H9 (cell line): ENCODE data around the gene UBAC1. TPM values are rescaled to one million over a fixed set of nuclear protein-coding genes. Genes with fewer than 3 reads are reported as not detected.

Experiments used
- DNase-seq: peaks from one replicate; pipeline ENCODE4 v3.0.0-alpha.2; 2017
- H2AFZ ChIP-seq: one replicate; pipeline ENCODE4 v1.6.1; 2013; ENCODE audit warnings: mild to moderate bottlenecking, low read length, control low read depth, moderate library complexity
- H2AK5ac ChIP-seq: 2 replicates; pipeline ENCODE4 v1.6.1; 2013; ENCODE audit warnings: low read length, control low read depth, mixed read lengths; ENCODE audit not compliant: insufficient read length
- H2BK120ac ChIP-seq: one replicate; pipeline ENCODE4 v1.6.1; 2013; ENCODE audit warnings: low read depth, mild to moderate bottlenecking, low read length, control low read depth, inconsistent platforms; ENCODE audit not compliant: poor library complexity, severe bottlenecking
- H2BK12ac ChIP-seq: 2 replicates; pipeline ENCODE4 v1.6.1; 2013; ENCODE audit warnings: low read length, control low read depth, mixed read lengths, low read depth; ENCODE audit not compliant: insufficient read length
- H2BK15ac ChIP-seq: 2 replicates; pipeline ENCODE4 v1.6.1; 2013; ENCODE audit warnings: low read depth, low read length, control low read depth
- H2BK20ac ChIP-seq: one replicate; pipeline ENCODE4 v1.6.1; 2013; ENCODE audit warnings: low read depth, mild to moderate bottlenecking, low read length, control low read depth, inconsistent platforms; ENCODE audit not compliant: poor library complexity, severe bottlenecking
- H2BK5ac ChIP-seq: 2 replicates; pipeline ENCODE4 v1.6.1; 2013; ENCODE audit warnings: low read length, control low read depth, mixed read lengths; ENCODE audit not compliant: insufficient read length
- H3K14ac ChIP-seq: 2 replicates; pipeline ENCODE4 v1.6.1; 2013; ENCODE audit warnings: low read length, control low read depth; ENCODE audit not compliant: insufficient read depth
- H3K18ac ChIP-seq: 2 replicates; pipeline ENCODE4 v1.6.1; 2013; ENCODE audit warnings: low read depth, mild to moderate bottlenecking, mixed read lengths, low read length, control low read depth; ENCODE audit not compliant: insufficient read length
- H3K23ac ChIP-seq: 2 replicates; pipeline ENCODE4 v1.6.1; 2013; ENCODE audit warnings: low read length, control low read depth, mixed read lengths, low read depth; ENCODE audit not compliant: insufficient read length
- H3K23me2 ChIP-seq: 2 replicates; pipeline ENCODE4 v1.6.1; 2013; ENCODE audit warnings: low read depth, mild to moderate bottlenecking, mixed read lengths, low read length, control low read depth; ENCODE audit not compliant: insufficient read length, poor library complexity, severe bottlenecking
- H3K27ac ChIP-seq: 2 replicates; pipeline ENCODE4 v1.5.1; 2013; ENCODE audit warnings: low read length, control low read depth, mixed read lengths, low read depth; ENCODE audit not compliant: insufficient read length
- H3K27me3 ChIP-seq: 2 replicates; pipeline ENCODE4 v1.6.1; 2013; ENCODE audit warnings: low read length, control low read depth, inconsistent platforms; ENCODE audit not compliant: insufficient read depth
- H3K4ac ChIP-seq: 2 replicates; pipeline ENCODE4 v1.6.1; 2013; ENCODE audit warnings: low read depth, mild to moderate bottlenecking, control low read depth, inconsistent platforms, low read length, moderate library complexity
- H3K4me1 ChIP-seq: 2 replicates; pipeline ENCODE4 v1.6.1; 2013; ENCODE audit warnings: low read length, control low read depth, inconsistent platforms; ENCODE audit not compliant: insufficient read depth
- H3K4me2 ChIP-seq: 2 replicates; pipeline ENCODE4 v1.6.1; 2013; ENCODE audit warnings: low read length, control low read depth, mixed read lengths; ENCODE audit not compliant: insufficient read length, insufficient read depth
- H3K56ac ChIP-seq: 2 replicates; pipeline ENCODE4 v1.6.1; 2013; ENCODE audit warnings: low read depth, mild to moderate bottlenecking, mixed read lengths, low read length, control low read depth; ENCODE audit not compliant: insufficient read length
- H3K79me1 ChIP-seq: 2 replicates; pipeline ENCODE4 v1.6.1; 2013; ENCODE audit warnings: low read depth, mild to moderate bottlenecking, moderate library complexity, low read length, control low read depth, inconsistent platforms; ENCODE audit not compliant: insufficient read depth, poor library complexity, severe bottlenecking
- H3K79me2 ChIP-seq: 2 replicates; pipeline ENCODE4 v1.6.1; 2013; ENCODE audit warnings: low read length, control low read depth, inconsistent platforms; ENCODE audit not compliant: insufficient read depth
- H3K9ac ChIP-seq: 2 replicates; pipeline ENCODE4 v1.6.1; 2013; ENCODE audit warnings: low read length, control low read depth, mixed read lengths; ENCODE audit not compliant: insufficient read length; ENCODE audit errors: extremely low read depth
- H3K9me3 ChIP-seq: one replicate; pipeline ENCODE4 v1.6.1; 2013; ENCODE audit warnings: low read depth, low read length, inconsistent platforms; ENCODE audit not compliant: control insufficient read depth
- H3T11ph ChIP-seq: one replicate; pipeline ENCODE4 v1.6.1; 2013; ENCODE audit warnings: mild to moderate bottlenecking, low read length, control low read depth, inconsistent platforms
- H4K20me1 ChIP-seq: one replicate; pipeline ENCODE4 v1.6.1; 2013; ENCODE audit not compliant: control insufficient read depth, insufficient read length, insufficient read depth
- H4K5ac ChIP-seq: 2 replicates; pipeline ENCODE4 v1.6.1; 2013; ENCODE audit warnings: low read depth, mild to moderate bottlenecking, mixed read lengths, low read length, control low read depth; ENCODE audit not compliant: insufficient read length
- H4K8ac ChIP-seq: replicated peaks from 2 replicates; pipeline ENCODE4 v1.6.1; 2013; ENCODE audit warnings: low read length, control low read depth, mixed read lengths, low read depth; ENCODE audit not compliant: insufficient read length
- H4K91ac ChIP-seq: 2 replicates; pipeline ENCODE4 v1.6.1; 2013; ENCODE audit warnings: low read depth, mild to moderate bottlenecking, moderate library complexity, mixed read lengths, low read length, control low read depth; ENCODE audit not compliant: insufficient read length
- H3K27ac Mint-ChIP-seq, 3 experiments: 2 replicates in 2 of 3; 3 replicates in 1 of 3; pipeline ENCODE4 v1.8.0; 2020 to 2021; ENCODE audit warnings: mixed read lengths in 3 of 3, mild to moderate bottlenecking in 1 of 3, moderate library complexity in 1 of 3
- H3K27me3 Mint-ChIP-seq: 2 replicates; pipeline ENCODE4 v1.8.0; 2021; ENCODE audit warnings: low read depth, mild to moderate bottlenecking, moderate library complexity, mixed read lengths
- H3K36me3 Mint-ChIP-seq, 3 experiments: 2 replicates in 2 of 3; 3 replicates in 1 of 3; pipeline ENCODE4 v1.8.0; 2020 to 2021; ENCODE audit warnings: low read depth in 3 of 3, mixed read lengths in 3 of 3; ENCODE audit not compliant: insufficient read depth in 1 of 3
- H3K4me1 Mint-ChIP-seq, 2 experiments: 2 replicates each; pipeline ENCODE4 v1.8.0; 2020; ENCODE audit warnings: mixed read lengths in 2 of 2
- H3K4me3 Mint-ChIP-seq, 2 experiments: 2 replicates in 1 of 2; 3 replicates in 1 of 2; pipeline ENCODE4 v1.8.0; 2020 to 2021; ENCODE audit warnings: mild to moderate bottlenecking in 2 of 2, mixed read lengths in 2 of 2, moderate library complexity in 1 of 2
- H3K9me3 Mint-ChIP-seq, 2 experiments: 2 replicates in 1 of 2; 3 replicates in 1 of 2; pipeline ENCODE4 v1.8.0; 2020; ENCODE audit warnings: mild to moderate bottlenecking in 2 of 2, mixed read lengths in 2 of 2, moderate library complexity in 1 of 2
- WGBS: extraction: QIAGEN DNeasy Blood & Tissue Kit; methylation state at CpG from one replicate; pipeline ENCODE4 v1.1.7; 2013; ENCODE audit warnings: missing lambda C conversion rate, low lambda C conversion rate, mixed read lengths; ENCODE audit not compliant: insufficient read length; ENCODE audit errors: extremely low coverage; 5-methylcytosine and 5-hydroxymethylcytosine counted together
- total RNA-seq: library from RNA; stranded (reverse); gene quantifications from 2 replicates; pipeline ENCODE4 v1.2.1, GENCODE V29; 2021
- TF ChIP-seq, protein P1 (sequence below): fragments of 200-600 bp; sonication (generic); conservative IDR thresholded peaks from 3 replicates; pipeline ENCODE4 v1.8.0; 2021; ENCODE audit warnings: antibody characterized with exemption, mild to moderate bottlenecking

UBAC1 gene
- total RNA-seq, 1 experiment from 2014 or later = 47.5 TPM

DNA sequence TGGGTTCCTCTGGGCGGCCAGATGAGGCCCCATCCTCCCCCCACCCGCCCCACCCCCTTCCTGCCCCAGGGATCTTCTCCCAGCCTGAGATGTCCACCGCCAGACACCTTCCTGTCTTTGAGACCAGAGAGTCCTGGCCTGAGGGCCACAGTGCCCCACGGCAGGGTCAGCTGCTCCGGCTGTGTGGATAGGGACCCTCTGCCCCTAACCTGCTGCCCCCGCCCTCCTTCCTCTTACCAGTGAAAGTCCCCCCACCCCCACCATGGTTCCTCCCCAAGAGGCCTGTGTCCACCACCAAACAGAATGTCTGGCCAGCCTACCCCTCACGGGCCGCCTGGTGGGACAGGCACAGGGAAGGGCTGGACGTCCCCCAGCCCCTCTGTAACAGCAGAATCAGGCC is 43.0 kb upstream of the UBAC1 start:
- H4K5ac ChIP-seq = no peak overlapping the region
- DNase-seq = no peak
- H3K18ac ChIP-seq = peak overlapping the region; percentile 68
- WGBS = no CpG with 5 or more reads among the region's 9 CpGs
- no peak overlapping the region for H2BK15ac ChIP-seq
- H2AFZ ChIP-seq = no peak overlapping the region
- no peak overlapping the region for H3K4me2 ChIP-seq
- no peaks in the 10 kb centered on the region for H3K79me2 ChIP-seq
- no peak overlapping the region for H2BK20ac ChIP-seq
- no peaks in the 10 kb centered on the region for H3K23me2 ChIP-seq
- H3K27ac ChIP-seq = no peak overlapping the region
- H3K9me3 ChIP-seq = no peaks in the 10 kb centered on the region
- no peak overlapping the region for H2BK5ac ChIP-seq
- no peaks in the 10 kb centered on the region for H3K27me3 ChIP-seq
- H3K14ac ChIP-seq = peak overlapping the region; percentile 70; the same call in 1 of the 2 replicates
- no peaks in the 10 kb centered on the region; the same call in 1 of the 2 replicates for H3K4me1 ChIP-seq
- peaks cover 39 to 57% of the 10 kb centered on the region in 2 experiments for H3K4me1 Mint-ChIP-seq
- H3K56ac ChIP-seq = no peak overlapping the region
- no peak overlapping the region for H4K91ac ChIP-seq
- H3K9me3 Mint-ChIP-seq = no peaks in the 10 kb centered on the region; a peak in 1 of 5 replicates
- no peaks in the 10 kb centered on the region for H4K20me1 ChIP-seq
- H2AK5ac ChIP-seq = no peak overlapping the region
- no peak overlapping the region for H2BK120ac ChIP-seq
- H2BK12ac ChIP-seq = no peak overlapping the region
- TF ChIP-seq, protein P1, sequence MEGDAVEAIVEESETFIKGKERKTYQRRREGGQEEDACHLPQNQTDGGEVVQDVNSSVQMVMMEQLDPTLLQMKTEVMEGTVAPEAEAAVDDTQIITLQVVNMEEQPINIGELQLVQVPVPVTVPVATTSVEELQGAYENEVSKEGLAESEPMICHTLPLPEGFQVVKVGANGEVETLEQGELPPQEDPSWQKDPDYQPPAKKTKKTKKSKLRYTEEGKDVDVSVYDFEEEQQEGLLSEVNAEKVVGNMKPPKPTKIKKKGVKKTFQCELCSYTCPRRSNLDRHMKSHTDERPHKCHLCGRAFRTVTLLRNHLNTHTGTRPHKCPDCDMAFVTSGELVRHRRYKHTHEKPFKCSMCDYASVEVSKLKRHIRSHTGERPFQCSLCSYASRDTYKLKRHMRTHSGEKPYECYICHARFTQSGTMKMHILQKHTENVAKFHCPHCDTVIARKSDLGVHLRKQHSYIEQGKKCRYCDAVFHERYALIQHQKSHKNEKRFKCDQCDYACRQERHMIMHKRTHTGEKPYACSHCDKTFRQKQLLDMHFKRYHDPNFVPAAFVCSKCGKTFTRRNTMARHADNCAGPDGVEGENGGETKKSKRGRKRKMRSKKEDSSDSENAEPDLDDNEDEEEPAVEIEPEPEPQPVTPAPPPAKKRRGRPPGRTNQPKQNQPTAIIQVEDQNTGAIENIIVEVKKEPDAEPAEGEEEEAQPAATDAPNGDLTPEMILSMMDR = no peak
- no peak overlapping the region for H3K4ac ChIP-seq
- H3T11ph ChIP-seq = no peak overlapping the region
- H3K27ac Mint-ChIP-seq = 0 out of 7 replicates have a peak overlapping the region, but pooled peaks of 1 of the 3 experiments have one; percentile 44
- peak overlapping the region in 1 of 2 experiments; percentile 12; a peak in 2 of 5 replicates for H3K4me3 Mint-ChIP-seq
- no peak overlapping the region for H3K9ac ChIP-seq
- 0 out of 7 replicates have a peak, but pooled peaks cover 0 to 4% (median 0%) of the 10 kb centered on the region in 3 experiments for H3K36me3 Mint-ChIP-seq
- H3K27me3 Mint-ChIP-seq = no peaks in the 10 kb centered on the region
- H3K79me1 ChIP-seq = no peaks in the 10 kb centered on the region
- H4K8ac ChIP-seq = no peak overlapping the region
- H3K23ac ChIP-seq = no peak overlapping the region
